Esophagus squamous epithelium (tissue), 5 donors: ENCODE data around the gene RYR3. TPM values are rescaled to one million over a fixed set of nuclear protein-coding genes. Genes with fewer than 3 reads are reported as not detected.

Experiments used
- DNase-seq: peaks from one replicate; lab custom pipeline; 2025; lab: John Stamatoyannopoulos, UW
- H3K27ac ChIP-seq, 4 donors: fragments of 200-600 bp; sonication (generic); one replicate each; pipeline ENCODE4 v1.5.1; 2016 to 2019; ENCODE audit warnings: mild to moderate bottlenecking in 1 of 4
- H3K27me3 ChIP-seq, 4 donors: fragments of 200-600 bp; sonication (generic); 1 replicate in 3 of 4; 2 replicates in 1 of 4; pipeline versions ENCODE4 v1.5.1 to v1.6.0; 2017 to 2021; ENCODE audit warnings: antibody characterized with exemption in 1 of 4
- H3K36me3 ChIP-seq, 3 donors: fragments of 200-600 bp; sonication (generic); one replicate each; pipeline ENCODE4 v1.5.1; 2016 to 2019
- H3K4me1 ChIP-seq, 3 donors: fragments of 200-600 bp; sonication (generic); one replicate each; pipeline ENCODE4 v1.5.1; 2017 to 2019
- H3K4me3 ChIP-seq, 4 donors: fragments of 200-600 bp; sonication (generic); 1 replicate in 3 of 4; 2 replicates in 1 of 4; pipeline ENCODE4 v1.5.1; 2016 to 2019; ENCODE audit warnings: mild to moderate bottlenecking in 2 of 4, moderate library complexity in 1 of 4
- H3K9me3 ChIP-seq, 3 donors: fragments of 200-600 bp; sonication (generic); one replicate each; pipeline ENCODE4 v1.5.1; 2016 to 2019
- CTCF ChIP-seq, 6 experiments: fragments of 450-650 bp in 4 of 6; fragments of 200-600 bp in 2 of 6; sonication (generic) in 2 of 6; IDR thresholded peaks; one replicate each; pipeline ENCODE4 v1.5.1; 2016 to 2019; ENCODE audit warnings: antibody characterized with exemption in 6 of 6, mild to moderate bottlenecking in 4 of 6, moderate library complexity in 4 of 6
- POLR2A ChIP-seq, 4 donors: fragments of 450-650 bp; IDR thresholded peaks; one replicate each; pipeline ENCODE4 v1.6.1; 2017; ENCODE audit warnings: antibody characterized with exemption in 4 of 4, mild to moderate bottlenecking in 4 of 4, moderate library complexity in 3 of 4
- WGBS, 2 donors: methylation state at CpG; one replicate each; pipeline ENCODE4 v1.1.5; 2018; 5-methylcytosine and 5-hydroxymethylcytosine counted together
- intact Hi-C: fragments of 100-400 bp; cut with DNase I; formaldehyde crosslinking; loops from one replicate; pipeline ENCODE4 v1.15.0; 2022
- total RNA-seq, 4 donors: library from RNA; depleted of rRNA; stranded (reverse); fragments of >200 nt; gene quantifications; one replicate each; pipeline ENCODE4 v1.1.0, GENCODE V29; 2016
- donor health status: DM: yes; HTN: yes; CAD: no.

The RYR3 gene
- total RNA-seq: 1 to 10 TPM in 1 of 4 donors, under 1 TPM in 3; 0.15 to 4.2 (median 0.43) TPM

- Histone ChIP-seq H3K9me3 (no peaks in the 10 kb centered on the region), H3K4me3 (peak within 1 kb of the TSS; percentile 14 to 62 (median 46)), H3K27ac (peak within 1 kb of the TSS in 3 of 4 donors; percentile 53 to 63 (median 57)), H3K27me3 (peaks cover 0 to 58% (median 2%) of the 10 kb centered on the region in 4 donors), H3K36me3 (no peaks in the 10 kb centered on the region), H3K4me1 (peaks cover 0 to 15% (median 0%) of the 10 kb centered on the region in 3 donors)
- intact Hi-C loops: no loop called here
- DNase-seq: no peak
- TF ChIP-seq POLR2A (IDR thresholded peaks at IDR 0.05): no peak
- TF ChIP-seq CTCF (IDR thresholded peaks at IDR 0.05): no peak
- WGBS, 2 donors: 1% methylated on average over 16 to 17 of the region's 84 CpGs
These were observed at the start of gene RYR3 for GRCh38 chr15:33310481-33311311. Gene RYR3 (plus strand): TSS chr15:33310967. CDS start chr15:33311046, 79 bp downstream.

DNA sequence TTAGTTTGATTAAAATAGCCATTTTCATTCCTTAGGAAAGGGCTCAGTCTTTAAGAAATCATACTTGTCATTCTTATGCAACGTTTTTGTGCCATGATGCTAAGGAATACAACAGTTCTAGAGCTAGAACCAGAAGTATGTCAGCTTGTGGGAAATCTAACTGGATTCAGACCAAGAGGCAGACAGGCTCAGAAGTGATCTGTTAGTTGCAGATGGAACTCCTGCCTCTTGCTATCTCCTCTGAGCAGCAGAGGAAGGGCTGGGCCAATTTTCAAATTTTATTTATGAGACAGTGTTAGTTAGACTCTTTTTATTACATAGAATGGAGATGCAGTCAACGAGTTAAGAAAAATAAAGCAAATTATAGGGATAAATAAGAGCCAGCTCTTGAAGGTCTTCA lies 48.5 kb upstream of the RYR3 start:
- 40 to 61% methylated on average over 2 of the region's 2 CpGs for WGBS, 2 donors
- H3K36me3 ChIP-seq: no peaks in the 10 kb centered on the region
- H3K4me3 ChIP-seq: no peak overlapping the region
- H3K4me1 ChIP-seq: no peaks in the 10 kb centered on the region
- no peaks in the 10 kb centered on the region for H3K9me3 ChIP-seq
- intact Hi-C loops: no loop called here
- TF ChIP-seq CTCF (IDR thresholded peaks at IDR 0.05): no peak
- TF ChIP-seq POLR2A (IDR thresholded peaks at IDR 0.05): no peak
- H3K27me3 ChIP-seq: no peaks in the 10 kb centered on the region
- DNase-seq: no peak
- no peak overlapping the region for H3K27ac ChIP-seq

GRCh38 chr15:33277689-33278088 lies 33.1 kb upstream of the RYR3 start:
- WGBS, 2 donors: 43 to 62% methylated on average over 1 of the region's 1 CpG
- intact Hi-C loops: no loop called here

DNA sequence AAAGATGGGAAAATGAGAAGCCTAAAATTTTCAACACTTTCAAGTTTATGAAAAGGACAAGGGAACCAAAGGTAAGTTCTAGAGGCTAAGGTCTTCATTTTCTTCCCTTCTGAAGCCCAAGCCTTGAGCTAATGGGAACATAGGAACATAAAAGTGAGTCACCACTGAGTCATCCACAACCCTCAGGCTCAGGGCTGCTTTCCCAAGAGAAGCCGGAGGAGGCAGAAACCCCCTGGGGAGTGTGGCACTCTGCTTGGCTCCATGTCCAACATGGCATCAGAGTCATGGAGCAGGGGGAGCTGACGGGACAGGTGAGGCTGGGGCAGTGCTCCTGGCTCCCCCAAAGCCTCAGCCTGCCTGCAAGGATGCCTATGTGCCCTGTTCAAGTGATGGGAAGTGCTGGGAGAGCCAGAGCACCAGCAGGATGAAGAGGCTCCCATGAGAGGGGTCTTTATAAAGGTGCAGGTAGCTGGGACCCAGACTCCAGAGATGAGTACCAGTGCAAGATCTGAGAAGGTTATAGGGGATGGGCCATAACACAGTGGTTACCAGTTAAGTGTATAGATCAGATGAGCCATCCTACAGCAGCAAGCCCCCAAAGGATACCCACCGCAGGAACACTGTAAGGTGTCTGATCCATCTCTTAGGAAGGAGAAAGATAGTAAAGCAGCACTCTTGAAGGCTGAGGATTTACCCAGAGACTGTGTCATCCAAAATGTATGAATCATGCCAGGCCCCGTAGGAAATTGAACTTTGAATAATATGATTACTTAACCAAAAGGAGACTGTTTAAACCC lies 31.8 kb upstream of the RYR3 start:
- intact Hi-C loops: no loop called here
- H3K27me3 ChIP-seq: peaks cover 0 to 7% (median 0%) of the 10 kb centered on the region in 4 donors
- DNase-seq: no peak

More at GRCh38 chr15:33277689-33278088, 33.1 kb upstream of the RYR3 start:
- no peaks in the 10 kb centered on the region for H3K9me3 ChIP-seq
- H3K4me3 ChIP-seq: no peak overlapping the region
- TF ChIP-seq POLR2A (IDR thresholded peaks at IDR 0.05) (no peak), CTCF (IDR thresholded peaks at IDR 0.05) (no peak)
- no peak overlapping the region for H3K27ac ChIP-seq
- H3K4me1 ChIP-seq: peaks cover 0 to 11% (median 0%) of the 10 kb centered on the region in 3 donors
- DNase-seq: no peak
- H3K36me3 ChIP-seq: no peaks in the 10 kb centered on the region
- H3K27me3 ChIP-seq: peaks cover 0 to 7% (median 0%) of the 10 kb centered on the region in 4 donors

More for the DNA sequence above, 31.8 kb upstream of the RYR3 start:
- no peaks in the 10 kb centered on the region for H3K36me3 ChIP-seq
- no peak overlapping the region for H3K27ac ChIP-seq
- WGBS, 2 donors: 26 to 60% methylated on average over 3 to 4 of the region's 4 CpGs
- H3K4me1 ChIP-seq: peaks cover 0 to 11% (median 0%) of the 10 kb centered on the region in 3 donors
- H3K9me3 ChIP-seq: no peaks in the 10 kb centered on the region
- TF ChIP-seq POLR2A (IDR thresholded peaks at IDR 0.05) (no peak), CTCF (IDR thresholded peaks at IDR 0.05) (peak in 1 of 6 experiments; percentile 26)
- no peak overlapping the region for H3K4me3 ChIP-seq
